GM19455 (cell line): ENCODE data around the gene DKK3.

Experiments used
- ATAC-seq: cut with Tn5 transposase; IDR thresholded peaks from one replicate; pipeline ENCODE4 v1.9.1; 2021; ENCODE audit not compliant: unreplicated experiment

DKK3 gene

GRCh38 chr11:11983427-11983826 is 25.0 kb downstream of the DKK3 start:
- no peak for ATAC-seq

GRCh38 chr11:11982975-11983374 is 25.5 kb downstream of the DKK3 start:
- ATAC-seq: no peak

- no peak for ATAC-seq
These were observed 26.0 kb downstream of the DKK3 start for GRCh38 chr11:11982461-11982860.

GRCh38 chr11:11981840-11982239 is 26.6 kb downstream of the DKK3 start:
- no peak for ATAC-seq

DNA sequence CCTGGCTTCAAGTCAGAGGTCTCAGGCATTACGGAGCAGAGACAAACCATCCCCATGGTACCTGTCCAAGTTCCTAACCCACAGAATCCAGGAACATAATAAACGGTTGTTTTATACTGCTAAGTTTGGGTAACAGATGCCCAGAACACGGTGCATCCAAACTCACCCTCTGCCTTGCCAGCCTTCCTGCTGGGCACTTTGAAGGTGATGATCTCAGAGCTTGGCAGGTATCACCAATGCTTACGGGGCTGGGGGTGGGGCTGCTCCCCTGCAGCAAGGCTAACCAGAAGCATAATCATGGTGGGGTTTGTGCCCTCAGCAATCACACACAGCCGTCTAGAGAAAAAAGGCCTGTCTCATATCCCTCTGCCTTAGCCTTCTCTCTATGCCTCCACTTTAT is 27.1 kb downstream of the DKK3 start:
- no peak for ATAC-seq

DNA sequence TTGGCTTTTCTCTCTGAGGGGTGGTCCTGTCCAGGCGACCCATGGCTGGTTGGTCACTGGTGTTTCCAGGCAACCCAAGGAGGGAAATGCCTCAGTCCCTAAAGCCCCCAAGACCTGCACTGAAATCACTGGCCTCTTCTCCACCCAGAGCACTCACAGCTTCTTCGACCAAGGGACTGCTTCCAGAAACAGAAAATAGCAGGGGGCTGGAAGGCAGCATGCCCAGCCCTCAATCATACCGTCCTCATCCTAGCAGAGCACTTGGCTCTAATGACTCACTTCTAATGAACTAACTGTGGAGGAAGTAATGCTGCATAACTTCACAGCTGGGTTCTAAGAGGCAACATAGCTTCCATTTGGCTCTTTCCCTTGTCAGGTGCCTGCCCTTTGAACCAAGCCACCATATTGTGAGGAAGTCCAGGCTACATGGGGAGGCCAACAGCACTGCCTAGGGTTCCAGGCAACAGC is 27.6 kb downstream of the DKK3 start:
- no peak for ATAC-seq

DNA sequence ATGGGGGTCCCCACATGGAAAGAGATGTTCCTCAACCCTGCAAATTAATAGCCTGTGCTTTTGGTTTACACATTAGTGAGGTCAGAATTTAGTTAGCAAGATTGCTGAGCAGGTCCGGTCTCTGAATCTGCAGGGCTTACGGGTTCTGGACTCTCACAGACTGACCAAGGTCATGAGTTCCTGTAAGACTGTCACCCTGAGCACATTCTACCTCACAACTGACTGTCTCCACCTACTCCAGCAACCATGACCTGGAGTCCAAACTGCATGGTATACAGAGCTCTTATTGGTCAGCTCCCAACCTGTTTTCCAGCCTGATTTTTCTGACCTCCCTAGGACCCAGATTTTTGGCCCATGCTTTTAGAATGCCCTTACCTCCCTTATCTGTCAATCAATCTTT is 28.2 kb downstream of the DKK3 start:
- ATAC-seq: no peak

DNA sequence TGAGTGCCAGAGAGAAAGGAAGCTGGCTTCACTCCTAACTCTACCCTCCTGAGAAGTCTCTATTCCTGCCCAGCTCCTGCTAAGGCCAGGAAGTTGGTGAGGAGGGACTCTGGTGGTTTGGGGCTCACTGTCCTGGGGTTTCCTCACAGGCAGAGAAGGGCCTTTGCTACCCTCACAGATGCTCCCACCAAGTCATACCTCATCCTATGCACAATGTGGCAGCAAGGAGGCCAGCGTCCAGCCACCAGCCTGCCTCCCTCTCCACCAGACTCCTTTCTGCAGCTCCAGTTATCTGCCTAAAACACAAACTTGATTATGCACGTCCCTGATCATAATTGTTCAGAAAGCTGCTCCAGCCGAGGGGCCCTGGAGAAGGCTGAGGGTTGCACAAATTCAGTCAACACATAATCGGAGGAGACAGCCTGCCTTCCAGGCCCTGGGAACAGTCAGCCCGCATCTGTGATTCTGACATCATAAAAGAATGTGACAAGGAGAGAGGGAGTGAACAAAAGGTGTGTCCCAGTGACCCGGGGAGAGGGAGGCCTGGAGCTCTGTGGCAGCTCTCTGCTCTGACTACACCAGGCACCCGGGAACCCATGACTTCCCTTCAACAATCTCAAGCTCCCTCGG is 28.8 kb downstream of the DKK3 start:
- no peak for ATAC-seq

DNA sequence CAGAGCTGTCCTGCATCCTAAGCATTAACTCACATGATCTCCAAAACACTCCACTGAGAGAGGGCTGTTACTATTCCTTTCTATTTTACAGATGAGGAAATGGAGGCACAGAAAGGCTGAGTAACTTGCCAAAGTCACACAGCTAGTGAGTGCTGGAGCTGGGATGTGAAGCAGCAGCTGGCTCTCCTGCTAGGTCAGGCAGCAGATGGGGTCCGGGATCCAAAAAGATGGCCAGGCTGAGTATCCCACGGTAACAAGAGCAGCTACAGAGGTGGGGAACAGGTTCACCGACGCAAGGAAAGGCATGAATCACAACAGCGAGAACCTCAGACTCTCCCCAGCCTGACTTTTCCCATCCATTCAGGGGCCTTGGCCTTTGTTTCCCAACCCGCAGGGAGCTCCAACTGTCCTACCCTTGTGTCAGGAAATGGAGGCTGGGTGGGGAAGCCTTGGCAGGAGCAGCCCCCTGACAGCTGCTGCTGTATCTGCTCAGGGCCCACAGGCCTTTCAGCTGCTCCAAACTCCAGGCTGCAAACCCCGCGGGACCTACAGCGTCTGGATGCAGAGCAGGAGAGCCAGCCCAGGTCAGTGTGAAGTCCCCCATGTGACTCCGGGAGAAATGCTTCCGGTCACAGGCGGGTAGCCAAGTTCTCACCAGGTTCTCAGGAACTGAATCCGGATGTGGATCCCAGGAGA is 29.5 kb downstream of the DKK3 start:
- ATAC-seq: no peak

DNA sequence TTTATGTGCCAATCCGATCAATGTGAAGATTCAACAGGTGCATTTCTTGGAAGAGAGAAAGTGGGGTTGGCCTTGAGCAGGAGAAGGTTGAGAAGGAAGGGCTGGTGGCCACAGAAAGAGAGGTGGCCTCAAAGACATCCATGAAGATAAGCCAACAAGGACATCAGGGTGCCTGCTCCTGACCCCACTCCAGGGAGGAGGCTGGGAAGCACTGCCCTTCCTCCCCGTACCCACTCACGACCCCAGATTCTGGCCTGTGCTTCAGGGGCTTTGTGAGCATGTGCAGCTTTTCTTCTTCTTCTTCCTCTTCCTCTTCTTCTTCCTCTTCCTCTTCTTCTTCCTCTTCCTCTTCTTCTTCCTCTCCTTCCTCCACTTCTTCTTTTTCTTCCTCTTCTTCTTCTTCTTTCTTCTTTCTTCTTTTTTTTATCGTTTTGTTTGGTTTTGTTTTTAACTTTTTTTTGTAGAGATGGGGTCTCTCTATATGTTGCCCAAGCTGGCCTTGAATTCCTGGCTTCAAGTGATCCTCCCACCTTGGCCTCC is 30.3 kb downstream of the DKK3 start:
- no peak for ATAC-seq

DNA sequence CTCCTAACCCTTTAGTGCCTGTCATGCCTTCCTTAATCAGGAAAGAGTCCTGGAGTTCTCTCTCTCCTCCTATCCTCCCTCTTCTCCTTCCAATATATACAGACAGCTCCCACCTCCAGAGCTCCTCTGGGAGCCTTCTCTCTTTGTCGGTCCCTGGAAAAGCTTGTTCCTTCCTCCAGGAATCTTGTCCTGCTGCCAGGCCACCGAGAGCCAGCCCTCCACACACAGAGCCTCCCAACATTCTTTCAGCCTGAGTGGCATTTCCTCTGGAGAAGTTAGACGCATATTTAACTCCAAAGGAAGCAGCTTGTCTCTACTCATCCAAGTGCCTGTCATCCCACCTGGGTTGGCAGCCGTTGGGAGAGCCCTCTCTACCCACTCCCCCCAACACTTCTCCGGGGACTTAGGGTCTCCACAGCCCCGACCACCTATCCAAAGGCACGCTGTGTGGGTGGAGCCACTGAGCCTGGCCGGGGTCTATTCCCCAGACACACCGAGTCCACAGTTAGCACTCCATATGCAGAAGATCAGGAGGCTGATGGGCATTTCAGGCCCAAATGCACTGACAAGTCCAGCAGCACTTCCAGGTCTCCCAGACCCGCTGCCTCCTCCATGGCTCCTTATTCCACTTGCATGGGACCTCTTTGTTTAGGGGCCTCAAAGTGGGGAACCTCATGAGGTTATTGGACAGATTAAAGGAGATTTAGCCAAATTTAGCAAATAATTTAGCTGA is 31.1 kb downstream of the DKK3 start:
- ATAC-seq: no peak

GRCh38 chr11:11976481-11977127 is 31.8 kb downstream of the DKK3 start:
- no peak for ATAC-seq

DNA sequence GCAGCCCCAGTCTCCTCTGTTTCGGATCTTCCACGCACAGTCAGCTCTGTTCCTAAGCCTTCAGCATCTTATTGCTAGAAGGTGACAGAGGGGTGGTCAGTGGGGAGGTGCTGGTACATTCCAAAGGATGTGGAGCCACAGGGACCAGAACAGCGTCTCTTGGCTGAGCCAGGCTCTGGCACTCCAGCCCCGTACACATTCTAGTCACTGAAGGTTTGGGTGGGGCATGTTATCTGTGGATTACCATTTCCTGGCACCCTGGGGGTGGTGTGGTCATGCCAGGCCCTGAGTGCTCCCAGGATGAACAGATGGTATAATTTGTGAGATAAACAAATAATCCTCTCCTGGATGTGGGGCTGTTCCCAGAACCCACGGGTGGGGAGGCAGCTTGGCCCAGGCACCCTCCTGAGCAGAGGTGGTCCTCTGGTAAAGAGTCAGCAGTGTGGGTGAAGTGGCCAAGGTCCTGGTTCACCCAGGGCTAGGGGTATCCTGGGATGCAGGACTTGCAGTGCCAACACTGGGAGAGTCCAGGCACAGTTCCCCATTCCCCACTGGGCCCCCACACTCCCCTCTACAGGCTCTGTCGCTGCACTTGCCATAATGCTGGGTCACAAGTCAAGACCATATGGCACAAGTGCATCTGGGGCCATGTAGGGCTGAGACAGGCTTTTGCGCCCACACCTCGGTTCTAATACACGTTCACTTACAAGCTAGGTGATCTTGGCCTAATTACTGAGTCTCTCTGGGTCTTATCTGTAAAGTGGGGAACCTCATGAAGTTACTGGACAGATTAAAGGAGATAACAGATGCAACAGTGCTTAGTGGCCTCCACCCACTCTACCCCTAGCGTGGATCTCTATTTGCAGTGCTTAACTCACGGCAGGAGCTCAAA is 33.0 kb downstream of the DKK3 start:
- ATAC-seq: no peak

DNA sequence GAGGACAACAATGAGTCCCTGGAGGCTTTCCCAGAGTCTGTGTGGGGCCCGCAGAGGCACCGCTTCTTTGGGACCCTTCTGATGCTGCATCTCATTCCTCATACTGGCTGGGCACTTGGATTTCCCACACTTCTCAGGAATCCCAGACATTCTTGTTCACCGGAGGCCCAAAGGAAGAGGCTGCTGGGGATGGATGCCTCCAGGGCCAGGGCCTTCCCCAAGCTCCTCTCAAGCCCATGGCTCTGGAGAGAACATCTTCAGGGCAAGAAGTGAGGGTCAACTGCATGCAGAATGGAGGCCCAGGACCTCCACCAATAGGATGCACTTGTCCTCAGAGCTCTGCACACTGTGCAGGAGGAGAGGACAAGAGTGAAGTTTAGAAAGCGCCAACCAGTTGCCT is 34.6 kb downstream of the DKK3 start:
- no peak for ATAC-seq

- ATAC-seq: no peak
These were observed 35.0 kb downstream of the DKK3 start for GRCh38 chr11:11973361-11973800.

- ATAC-seq: no peak
These were observed 35.6 kb downstream of the DKK3 start for GRCh38 chr11:11972730-11973341.

DNA sequence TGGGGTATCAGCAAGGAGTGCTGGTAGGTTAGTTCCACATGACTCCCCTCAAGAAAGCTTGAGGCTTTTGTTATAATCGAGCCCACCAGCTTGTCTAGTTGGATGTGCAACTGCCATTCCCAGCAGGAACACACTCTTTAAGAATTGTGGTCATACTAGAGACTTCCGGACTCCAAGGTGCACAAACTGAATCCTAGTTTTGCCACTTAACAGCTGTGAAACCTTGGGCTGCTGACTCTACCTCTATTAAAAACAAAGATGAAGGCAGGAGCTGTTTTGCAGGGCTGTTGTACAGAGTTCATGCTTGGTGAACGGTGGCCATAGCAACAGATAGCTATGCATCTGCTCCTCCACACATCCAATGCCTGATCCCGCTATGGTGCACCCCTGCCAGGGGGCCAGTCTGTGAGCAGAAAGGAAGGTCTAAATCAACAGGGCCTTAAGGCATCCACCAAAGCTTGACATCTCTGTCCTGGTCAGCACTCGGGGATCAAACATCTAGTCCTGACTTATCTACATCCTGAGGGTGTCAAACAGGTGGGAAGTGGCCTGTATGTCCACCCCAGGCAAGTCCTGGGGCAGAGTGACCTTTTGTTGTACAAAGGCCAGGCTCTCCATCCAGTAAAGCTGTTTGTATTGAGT is 36.4 kb downstream of the DKK3 start:
- no peak for ATAC-seq

DNA sequence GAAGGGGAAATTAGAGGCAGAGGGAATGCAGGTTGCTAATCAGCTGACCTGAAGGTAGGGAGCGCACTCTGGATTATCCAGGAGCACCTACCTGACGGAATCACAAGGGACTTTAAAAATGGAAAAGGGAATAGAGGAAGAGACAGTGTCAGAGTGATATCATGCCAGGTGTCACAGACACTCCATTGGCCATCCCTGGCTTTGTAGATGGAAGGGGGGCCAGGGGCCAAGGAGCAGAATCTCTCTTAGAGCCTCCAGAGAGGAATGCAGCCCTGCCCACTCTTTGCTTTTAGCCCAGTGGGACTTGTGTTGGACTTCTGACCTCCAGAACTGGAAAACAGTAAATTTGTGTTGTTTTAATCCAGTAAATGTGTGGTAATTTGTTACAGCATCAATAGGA is 37.9 kb downstream of the DKK3 start:
- no peak for ATAC-seq
